Neuronal stem cell (in vitro differentiated cells): Measurements from ENCODE around the gene C3orf22.

Experiments used
- DNase-seq: peaks from one replicate; pipeline ENCODE4 v3.0.0-alpha.2; 2013; ENCODE audit warnings: low spot score
- H2AFZ ChIP-seq: one replicate; pipeline ENCODE4 v1.6.1; 2013; ENCODE audit warnings: mild to moderate bottlenecking, low read length, inconsistent platforms
- H2AK5ac ChIP-seq: 2 replicates; pipeline ENCODE4 v1.6.1; 2013; ENCODE audit warnings: low read depth, mild to moderate bottlenecking, inconsistent platforms, low read length, moderate library complexity, mixed read lengths
- H2BK120ac ChIP-seq: 2 replicates; pipeline ENCODE4 v1.6.1; 2013; ENCODE audit warnings: low read depth, mild to moderate bottlenecking, inconsistent platforms, low read length, moderate library complexity, mixed read lengths
- H2BK12ac ChIP-seq: one replicate; pipeline ENCODE4 v1.6.1; 2013; ENCODE audit warnings: low read length, inconsistent platforms
- H2BK15ac ChIP-seq: 2 replicates; pipeline ENCODE4 v1.6.1; 2013; ENCODE audit warnings: mild to moderate bottlenecking, low read length, inconsistent platforms, mixed read lengths
- H2BK5ac ChIP-seq: one replicate; pipeline ENCODE4 v1.6.1; 2013; ENCODE audit warnings: inconsistent platforms, mild to moderate bottlenecking, low read length, moderate library complexity
- H3K14ac ChIP-seq: one replicate; pipeline ENCODE4 v1.6.1; 2013; ENCODE audit warnings: low read length, inconsistent platforms
- H3K18ac ChIP-seq: 2 replicates; pipeline ENCODE4 v1.6.1; 2013; ENCODE audit warnings: low read length, inconsistent platforms
- H3K23ac ChIP-seq: 2 replicates; pipeline ENCODE4 v1.6.1; 2013; ENCODE audit warnings: low read depth, mild to moderate bottlenecking, mixed read lengths, low read length, inconsistent platforms; ENCODE audit not compliant: poor library complexity
- H3K27ac ChIP-seq: replicated peaks from 3 replicates; pipeline ENCODE4 v1.5.1; 2013; ENCODE audit warnings: low read length, inconsistent platforms
- H3K27me3 ChIP-seq, 3 experiments: 2 replicates each; pipeline ENCODE4 v1.6.1; 2013; ENCODE audit warnings: low read length in 3 of 3, mild to moderate bottlenecking in 2 of 3, inconsistent platforms in 1 of 3, low read depth in 1 of 3, mixed read lengths in 1 of 3, moderate library complexity in 1 of 3; ENCODE audit not compliant: control insufficient read depth in 3 of 3, insufficient read depth in 3 of 3
- H3K36me3 ChIP-seq, 2 donors: replicated peaks in 1 of 2; 2 replicates each; pipeline ENCODE4 v1.6.1; 2013; ENCODE audit warnings: low read length in 2 of 2; ENCODE audit not compliant: control insufficient read depth in 2 of 2, insufficient read depth in 2 of 2
- H3K4ac ChIP-seq: 2 replicates; pipeline ENCODE4 v1.6.1; 2013; ENCODE audit warnings: inconsistent platforms, mild to moderate bottlenecking, low read length, moderate library complexity
- H3K4me1 ChIP-seq, 2 donors: 1 replicate in 1 of 2; 2 replicates in 1 of 2; pipeline ENCODE4 v1.6.1; 2013; ENCODE audit warnings: low read length in 2 of 2, low read depth in 1 of 2; ENCODE audit not compliant: control insufficient read depth in 2 of 2, insufficient read depth in 1 of 2
- H3K4me2 ChIP-seq: one replicate; pipeline ENCODE4 v1.6.1; 2013; ENCODE audit warnings: mild to moderate bottlenecking, low read length, inconsistent platforms; ENCODE audit not compliant: insufficient read depth, poor library complexity, severe bottlenecking
- H3K4me3 ChIP-seq, 2 donors: 2 replicates each; pipeline ENCODE4 v1.5.1; 2013; ENCODE audit warnings: low read length in 2 of 2, mild to moderate bottlenecking in 2 of 2, inconsistent platforms in 1 of 2, moderate library complexity in 1 of 2
- H3K79me1 ChIP-seq: one replicate; pipeline ENCODE4 v1.6.1; 2013; ENCODE audit warnings: low read depth, mild to moderate bottlenecking, inconsistent platforms, low read length, moderate library complexity
- H3K9ac ChIP-seq: one replicate; pipeline ENCODE4 v1.6.1; 2013; ENCODE audit warnings: mild to moderate bottlenecking, low read depth, low read length, inconsistent platforms; ENCODE audit not compliant: poor library complexity
- H3K9me3 ChIP-seq, 2 donors: replicated peaks in 1 of 2; 2 replicates each; pipeline versions ENCODE3 to v1.6.1; 2013; ENCODE audit warnings: low read length in 2 of 2, mild to moderate bottlenecking in 2 of 2, inconsistent platforms in 1 of 2, low read depth in 1 of 2, mixed read lengths in 1 of 2, moderate library complexity in 1 of 2; ENCODE audit not compliant: control insufficient read depth in 2 of 2, insufficient read depth in 1 of 2
- H4K8ac ChIP-seq: one replicate; pipeline ENCODE4 v1.6.1; 2013; ENCODE audit warnings: low read depth, mild to moderate bottlenecking, inconsistent platforms, low read length, moderate library complexity
- H4K91ac ChIP-seq: one replicate; pipeline ENCODE4 v1.6.1; 2013; ENCODE audit warnings: low read length, low read depth, mild to moderate bottlenecking, inconsistent platforms; ENCODE audit not compliant: poor library complexity
- WGBS, 2 donors: extraction: QIAGEN DNeasy Blood & Tissue Kit; methylation state at CpG; one replicate each; pipeline ENCODE4 v1.1.7; 2013; ENCODE audit warnings: missing lambda C conversion rate in 2 of 2, mixed read lengths in 1 of 2; ENCODE audit not compliant: insufficient read length in 2 of 2, insufficient replicate concordance in 1 of 2; ENCODE audit errors: extremely low coverage in 2 of 2; 5-methylcytosine and 5-hydroxymethylcytosine counted together

Gene C3orf22

DNA sequence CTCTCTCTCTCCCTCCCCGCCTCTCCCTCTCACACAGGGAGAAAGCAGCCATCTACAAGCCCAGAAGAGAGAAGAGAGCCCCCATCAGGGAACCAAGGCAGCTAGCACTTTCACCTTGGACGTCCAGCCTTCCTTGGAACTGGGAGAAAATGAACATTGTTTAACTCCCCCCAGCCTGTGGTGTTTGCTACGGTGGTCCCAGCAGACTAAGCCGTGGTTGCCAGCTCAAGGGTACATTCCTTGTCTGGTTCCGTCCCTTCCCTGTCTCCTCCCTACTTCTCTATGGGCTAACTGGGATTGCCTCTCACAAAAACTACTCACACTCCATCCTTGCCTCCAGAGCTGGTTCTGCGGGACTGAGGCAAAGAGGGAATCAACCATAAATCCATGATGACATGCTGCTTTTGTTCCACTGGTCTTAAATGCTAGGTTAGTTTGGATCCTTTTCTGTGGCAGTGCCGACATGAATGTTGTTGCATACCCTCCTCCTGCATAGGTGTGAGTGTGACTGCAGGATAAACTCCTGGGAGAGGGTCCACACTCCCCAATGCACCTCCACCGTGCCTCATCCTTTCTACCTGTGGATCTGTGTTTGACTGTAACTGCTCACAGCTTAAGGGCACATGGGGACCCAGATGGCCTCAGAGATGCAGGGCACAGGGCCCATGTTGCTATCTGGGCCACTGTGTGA is 12.0 kb downstream of the C3orf22 start:
- DNase-seq, result no peak
- no peaks in the 10 kb centered on the region for H3K36me3 ChIP-seq
- no peak overlapping the region for H3K4me3 ChIP-seq
- H3K23ac ChIP-seq, result no peak overlapping the region
- H3K4me2 ChIP-seq, result no peak overlapping the region
- WGBS, 2 donors, result no CpG with 5 or more reads among the region's 8 CpGs
- H2BK15ac ChIP-seq, result no peak overlapping the region
- peaks cover 0 to 40% (median 2%) of the 10 kb centered on the region in 3 experiments for H3K27me3 ChIP-seq
- H4K8ac ChIP-seq, result no peak overlapping the region
- no peak overlapping the region for H3K27ac ChIP-seq
- no peaks in the 10 kb centered on the region for H3K79me1 ChIP-seq
- peaks cover 12 to 21% of the 10 kb centered on the region in 2 donors for H3K4me1 ChIP-seq
- H3K9me3 ChIP-seq, result no peaks in the 10 kb centered on the region
- H2BK5ac ChIP-seq, result no peak overlapping the region
- H2BK12ac ChIP-seq, result no peak overlapping the region
- no peak overlapping the region for H3K14ac ChIP-seq
- H3K9ac ChIP-seq, result no peak overlapping the region
- H3K4ac ChIP-seq, result no peak overlapping the region
- no peak overlapping the region for H2AFZ ChIP-seq
- no peak overlapping the region for H2BK120ac ChIP-seq
- H2AK5ac ChIP-seq, result no peak overlapping the region
- H4K91ac ChIP-seq, result no peak overlapping the region
- H3K18ac ChIP-seq, result no peak overlapping the region

DNA sequence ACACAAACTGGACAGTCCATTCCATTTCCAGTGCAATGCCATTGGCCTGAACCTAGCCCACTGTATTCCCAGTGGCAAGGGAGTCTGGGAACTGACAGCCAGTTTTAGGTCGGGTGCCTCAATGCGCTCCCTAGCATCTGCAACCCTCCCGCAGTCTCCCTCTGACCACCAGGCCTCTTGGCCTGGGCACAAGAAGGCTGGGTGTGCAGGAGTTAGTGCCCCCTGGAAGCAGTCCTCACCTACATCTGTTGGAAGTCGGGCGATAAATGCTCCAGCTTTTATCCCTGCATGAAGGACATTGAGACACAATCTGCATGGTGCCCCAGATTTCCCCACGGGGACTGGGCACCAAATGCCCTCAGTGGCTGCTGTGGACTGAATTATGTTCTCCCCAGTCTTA is 12.7 kb downstream of the C3orf22 start:
- no peak for DNase-seq
- H3K36me3 ChIP-seq, result no peaks in the 10 kb centered on the region
- no peaks in the 10 kb centered on the region for H3K79me1 ChIP-seq
- H3K27ac ChIP-seq, result no peak overlapping the region
- H3K4ac ChIP-seq, result no peak overlapping the region
- H2AFZ ChIP-seq, result no peak overlapping the region
- no peak overlapping the region for H3K14ac ChIP-seq
- WGBS, 2 donors, result no CpG with 5 or more reads among the region's 6 CpGs
- H3K27me3 ChIP-seq, result peaks cover 0 to 40% (median 2%) of the 10 kb centered on the region in 3 experiments
- no peak overlapping the region for H3K4me3 ChIP-seq
- H4K91ac ChIP-seq, result no peak overlapping the region
- H3K9me3 ChIP-seq, result no peaks in the 10 kb centered on the region
- peaks cover 12 to 21% of the 10 kb centered on the region in 2 donors for H3K4me1 ChIP-seq
- no peak overlapping the region for H2BK15ac ChIP-seq
- no peak overlapping the region for H4K8ac ChIP-seq
- no peak overlapping the region for H2BK12ac ChIP-seq
- no peak overlapping the region for H3K9ac ChIP-seq
- no peak overlapping the region for H2BK120ac ChIP-seq
- no peak overlapping the region for H3K23ac ChIP-seq
- no peak overlapping the region for H2BK5ac ChIP-seq
- no peak overlapping the region for H3K4me2 ChIP-seq
- no peak overlapping the region for H3K18ac ChIP-seq
- H2AK5ac ChIP-seq, result no peak overlapping the region

GRCh38 chr3:126545544-126545943 is 13.2 kb downstream of the C3orf22 start:
- H2BK15ac ChIP-seq, result no peak overlapping the region
- no peak overlapping the region for H3K14ac ChIP-seq
- H3K36me3 ChIP-seq, result no peaks in the 10 kb centered on the region
- no peak overlapping the region for H2BK120ac ChIP-seq
- peaks cover 0 to 40% (median 2%) of the 10 kb centered on the region in 3 experiments for H3K27me3 ChIP-seq
- H3K79me1 ChIP-seq, result no peaks in the 10 kb centered on the region
- H3K4me2 ChIP-seq, result no peak overlapping the region
- no peak overlapping the region for H2AFZ ChIP-seq
- no peak overlapping the region for H3K9ac ChIP-seq
- H2BK12ac ChIP-seq, result no peak overlapping the region
- no peak for DNase-seq
- H3K4ac ChIP-seq, result no peak overlapping the region
- H3K18ac ChIP-seq, result peak overlapping the region; percentile 33
- H2BK5ac ChIP-seq, result no peak overlapping the region
- no peak overlapping the region for H4K8ac ChIP-seq
- H3K9me3 ChIP-seq, result no peaks in the 10 kb centered on the region
- H2AK5ac ChIP-seq, result no peak overlapping the region
- no CpG with 5 or more reads among the region's 5 CpGs for WGBS, 2 donors
- no peak overlapping the region for H3K27ac ChIP-seq
- H3K23ac ChIP-seq, result no peak overlapping the region
- H3K4me3 ChIP-seq, result no peak overlapping the region
- peaks cover 12 to 16% of the 10 kb centered on the region in 2 donors for H3K4me1 ChIP-seq
- no peak overlapping the region for H4K91ac ChIP-seq

DNA sequence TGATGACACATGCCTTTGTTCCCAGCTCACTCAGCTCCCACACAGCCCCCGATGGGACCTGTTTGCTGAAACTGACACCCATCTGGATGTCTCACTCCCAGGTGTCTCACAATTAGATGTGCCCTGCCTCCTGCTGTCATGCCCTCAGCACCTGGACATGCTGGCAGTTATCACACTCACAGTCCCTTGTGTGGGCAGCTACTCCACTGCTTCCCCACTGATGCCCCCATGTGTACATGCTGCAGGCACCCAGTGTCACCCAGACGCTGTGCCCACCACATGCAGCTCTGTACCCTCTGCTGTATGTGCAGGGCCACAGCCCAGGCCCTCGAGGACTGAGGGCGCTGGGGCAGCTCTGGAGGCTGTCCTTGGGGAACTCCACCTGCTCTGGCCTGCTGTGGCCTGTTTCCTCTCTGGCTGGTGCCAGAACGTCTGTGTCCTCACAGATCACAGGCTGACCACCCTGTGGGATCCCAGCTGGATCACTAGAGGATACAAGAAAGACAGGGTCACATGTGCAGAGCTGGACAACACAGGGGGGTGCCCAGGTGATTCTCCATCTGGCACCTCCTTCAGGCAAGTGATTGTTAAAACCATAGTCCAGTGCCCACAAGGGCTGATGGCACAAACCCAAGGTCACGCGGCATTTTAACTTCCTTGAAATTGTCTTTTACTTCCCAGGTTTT is 14.0 kb downstream of the C3orf22 start:
- Histone ChIP-seq H3K4me2 (no peak overlapping the region), H3K36me3 (no peaks in the 10 kb centered on the region), H3K14ac (peak overlapping the region; percentile 15), H2BK15ac (no peak overlapping the region), H2AK5ac (no peak overlapping the region), H3K23ac (no peak overlapping the region), H4K91ac (no peak overlapping the region), H3K18ac (peak overlapping the region; percentile 51), H2AFZ (no peak overlapping the region), H3K4ac (no peak overlapping the region), H3K4me3 (no peak overlapping the region), H2BK120ac (no peak overlapping the region), H3K4me1 (peaks cover 10 to 11% of the 10 kb centered on the region in 2 donors), H3K9me3 (no peaks in the 10 kb centered on the region), H2BK5ac (no peak overlapping the region), H3K27me3 (peaks cover 0 to 38% (median 2%) of the 10 kb centered on the region in 3 experiments), H4K8ac (no peak overlapping the region), H3K27ac (no peak overlapping the region), H3K9ac (no peak overlapping the region), H2BK12ac (no peak overlapping the region), H3K79me1 (no peaks in the 10 kb centered on the region)
- WGBS, 2 donors, result no CpG with 5 or more reads among the region's 7 CpGs
- no peak for DNase-seq
